ENCODE results near the gene EPHB2.

EPHB2 gene

GRCh38 chr1:22781483-22781882, 70.8 kb downstream of the EPHB2 start:
- no peak for DNase-seq (ENCODE audit: low read depth)

- no peak for DNase-seq (ENCODE audit: low read depth)
Measured at GRCh38 chr1:22782406-22782805, 71.8 kb downstream of the EPHB2 start.

- no peak for DNase-seq (ENCODE audit: low read depth)
Measured at GRCh38 chr1:22784317-22784716, 73.7 kb downstream of the EPHB2 start.

GRCh38 chr1:22784737-22785136, 74.1 kb downstream of the EPHB2 start:
- no peak for DNase-seq (ENCODE audit: low read depth)

- no peak for DNase-seq (ENCODE audit: low read depth)
Measured at GRCh38 chr1:22786101-22786500, 75.5 kb downstream of the EPHB2 start.

GRCh38 chr1:22786719-22787489, 76.3 kb downstream of the EPHB2 start:
- DNase-seq (ENCODE audit: low read depth): no peak

- no peak for DNase-seq (ENCODE audit: low read depth)
Measured at GRCh38 chr1:22787636-22788035, 77.0 kb downstream of the EPHB2 start.

- no peak for DNase-seq (ENCODE audit: low read depth)
Measured at GRCh38 chr1:22788254-22788661, 77.6 kb downstream of the EPHB2 start.

- DNase-seq (ENCODE audit: low read depth): no peak
Measured at GRCh38 chr1:22789356-22789994, 78.8 kb downstream of the EPHB2 start.

GRCh38 chr1:22790232-22791008, 79.8 kb downstream of the EPHB2 start:
- DNase-seq (ENCODE audit: low read depth): no peak

- no peak for DNase-seq (ENCODE audit: low read depth)
Measured at GRCh38 chr1:22791831-22792347, 81.2 kb downstream of the EPHB2 start.

- no peak for DNase-seq (ENCODE audit: low read depth)
Measured at GRCh38 chr1:22792396-22793160, 81.9 kb downstream of the EPHB2 start.

GRCh38 chr1:22793647-22794046, 83.0 kb downstream of the EPHB2 start:
- DNase-seq (ENCODE audit: low read depth): no peak

GRCh38 chr1:22794647-22795365, 84.2 kb downstream of the EPHB2 start:
- DNase-seq (ENCODE audit: low read depth): no peak

- no peak for DNase-seq (ENCODE audit: low read depth)
Measured at GRCh38 chr1:22795366-22795714, 84.7 kb downstream of the EPHB2 start.

- DNase-seq (ENCODE audit: low read depth): no peak
Measured at GRCh38 chr1:22796642-22797041, 86.0 kb downstream of the EPHB2 start.

GRCh38 chr1:22798083-22798482, 87.4 kb downstream of the EPHB2 start:
- DNase-seq (ENCODE audit: low read depth): no peak

GRCh38 chr1:22799971-22800370, 89.3 kb downstream of the EPHB2 start:
- DNase-seq (ENCODE audit: low read depth): no peak

GRCh38 chr1:22800629-22801028, 90.0 kb downstream of the EPHB2 start:
- no peak for DNase-seq (ENCODE audit: low read depth)

GRCh38 chr1:22801347-22801746, 90.7 kb downstream of the EPHB2 start:
- no peak for DNase-seq (ENCODE audit: low read depth)

GRCh38 chr1:22801761-22802160, 91.1 kb downstream of the EPHB2 start:
- DNase-seq (ENCODE audit: low read depth): no peak

Measured in stimulated activated CD8-positive, alpha-beta memory T cell treated with anti-CD3 and anti-CD28 coated beads, Interleukin-15, amount 100 ng/mL, for 24 hours (primary cell).